Fibroblast of mammary gland (primary cell): ENCODE measurements around the gene SCAMP2.
"Not testable (repeated sequence)": the region's sequence is repeated elsewhere in the genome, so short reads cannot be mapped to it uniquely, and the experiment has no call there.

Experiments used
- DNase-seq: peaks from one replicate; pipeline ENCODE4 v3.0.0-alpha.2; 2010; ENCODE audit warnings: low read depth
- H3K4me3 ChIP-seq: 2 replicates; pipeline ENCODE4 v1.5.1; 2011; ENCODE audit warnings: low read depth, mild to moderate bottlenecking, low read length, moderate library complexity; ENCODE audit not compliant: control insufficient read depth
- TF ChIP-seq, protein P1 (sequence below): conservative IDR thresholded peaks from 2 replicates; pipeline ENCODE4 v1.5.1; 2011; ENCODE audit warnings: low read depth, low read length, inconsistent platforms; ENCODE audit not compliant: control insufficient read depth, insufficient read depth

The SCAMP2 gene

GRCh38 chr15:74873036-74873755 lies at the start of gene SCAMP2:
SCAMP2 (minus strand) TSS chr15:74873365; CDS start chr15:74873255, 110 bp downstream.
- H3K4me3 ChIP-seq: peak within 1 kb of the TSS; percentile 84
- peak; percentile 92 for DNase-seq
- TF ChIP-seq, protein P1, sequence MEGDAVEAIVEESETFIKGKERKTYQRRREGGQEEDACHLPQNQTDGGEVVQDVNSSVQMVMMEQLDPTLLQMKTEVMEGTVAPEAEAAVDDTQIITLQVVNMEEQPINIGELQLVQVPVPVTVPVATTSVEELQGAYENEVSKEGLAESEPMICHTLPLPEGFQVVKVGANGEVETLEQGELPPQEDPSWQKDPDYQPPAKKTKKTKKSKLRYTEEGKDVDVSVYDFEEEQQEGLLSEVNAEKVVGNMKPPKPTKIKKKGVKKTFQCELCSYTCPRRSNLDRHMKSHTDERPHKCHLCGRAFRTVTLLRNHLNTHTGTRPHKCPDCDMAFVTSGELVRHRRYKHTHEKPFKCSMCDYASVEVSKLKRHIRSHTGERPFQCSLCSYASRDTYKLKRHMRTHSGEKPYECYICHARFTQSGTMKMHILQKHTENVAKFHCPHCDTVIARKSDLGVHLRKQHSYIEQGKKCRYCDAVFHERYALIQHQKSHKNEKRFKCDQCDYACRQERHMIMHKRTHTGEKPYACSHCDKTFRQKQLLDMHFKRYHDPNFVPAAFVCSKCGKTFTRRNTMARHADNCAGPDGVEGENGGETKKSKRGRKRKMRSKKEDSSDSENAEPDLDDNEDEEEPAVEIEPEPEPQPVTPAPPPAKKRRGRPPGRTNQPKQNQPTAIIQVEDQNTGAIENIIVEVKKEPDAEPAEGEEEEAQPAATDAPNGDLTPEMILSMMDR: no peak

GRCh38 chr15:74920456-74920855 lies 47.3 kb upstream of the SCAMP2 start:
- no peak for DNase-seq
- TF ChIP-seq, protein P1: no peak
- H3K4me3 ChIP-seq: no peak overlapping the region

- H3K4me3 ChIP-seq: no peak overlapping the region
- no peak for DNase-seq
- TF ChIP-seq, protein P1: no peak
These were observed 44.5 kb upstream of the SCAMP2 start for GRCh38 chr15:74917676-74918075.

DNA sequence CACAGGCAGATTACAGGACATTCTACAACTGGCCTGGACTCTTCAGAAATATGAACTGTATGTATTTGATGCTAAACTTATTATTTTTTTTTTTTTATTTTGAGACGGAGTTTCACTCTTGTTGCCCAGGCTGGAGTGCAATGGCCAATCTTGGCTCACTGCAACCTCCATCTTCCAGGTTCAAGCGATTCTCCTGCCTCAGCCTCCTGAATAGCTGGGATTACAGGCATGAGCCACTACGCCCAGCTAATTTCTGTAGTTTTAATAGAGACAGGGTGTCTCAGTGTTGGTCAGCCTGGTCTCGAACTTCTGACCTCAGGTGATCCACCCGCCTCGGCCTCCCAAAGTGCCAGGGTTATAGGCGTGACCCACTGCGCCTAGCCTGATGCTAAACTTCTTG lies 40.6 kb upstream of the SCAMP2 start:
- not testable (repeated sequence) for DNase-seq, H3K4me3 ChIP-seq

- no peak overlapping the region for H3K4me3 ChIP-seq
- TF ChIP-seq, protein P1: no peak
- no peak for DNase-seq
These were observed 39.9 kb upstream of the SCAMP2 start for GRCh38 chr15:74913041-74913440.

DNA sequence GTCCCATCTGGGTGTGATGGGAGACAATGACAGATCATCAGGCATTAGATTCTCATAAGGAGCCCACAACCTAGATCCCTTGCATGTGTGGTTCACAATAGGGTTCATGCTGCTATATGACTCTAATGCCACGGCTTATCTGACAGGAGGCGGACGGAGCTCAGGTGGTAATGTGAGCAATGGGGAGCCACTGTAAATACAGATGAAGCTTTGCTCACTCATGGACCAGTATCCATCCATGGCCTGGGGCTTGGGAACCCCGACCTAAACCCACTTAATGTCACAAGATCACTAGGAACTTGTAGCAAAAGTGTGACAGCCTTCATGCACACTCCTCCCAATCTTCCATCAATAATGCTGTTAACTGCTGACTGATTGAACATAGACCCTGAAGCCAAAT lies 35.5 kb upstream of the SCAMP2 start:
- no peak overlapping the region for H3K4me3 ChIP-seq
- TF ChIP-seq, protein P1: no peak
- DNase-seq: no peak

DNA sequence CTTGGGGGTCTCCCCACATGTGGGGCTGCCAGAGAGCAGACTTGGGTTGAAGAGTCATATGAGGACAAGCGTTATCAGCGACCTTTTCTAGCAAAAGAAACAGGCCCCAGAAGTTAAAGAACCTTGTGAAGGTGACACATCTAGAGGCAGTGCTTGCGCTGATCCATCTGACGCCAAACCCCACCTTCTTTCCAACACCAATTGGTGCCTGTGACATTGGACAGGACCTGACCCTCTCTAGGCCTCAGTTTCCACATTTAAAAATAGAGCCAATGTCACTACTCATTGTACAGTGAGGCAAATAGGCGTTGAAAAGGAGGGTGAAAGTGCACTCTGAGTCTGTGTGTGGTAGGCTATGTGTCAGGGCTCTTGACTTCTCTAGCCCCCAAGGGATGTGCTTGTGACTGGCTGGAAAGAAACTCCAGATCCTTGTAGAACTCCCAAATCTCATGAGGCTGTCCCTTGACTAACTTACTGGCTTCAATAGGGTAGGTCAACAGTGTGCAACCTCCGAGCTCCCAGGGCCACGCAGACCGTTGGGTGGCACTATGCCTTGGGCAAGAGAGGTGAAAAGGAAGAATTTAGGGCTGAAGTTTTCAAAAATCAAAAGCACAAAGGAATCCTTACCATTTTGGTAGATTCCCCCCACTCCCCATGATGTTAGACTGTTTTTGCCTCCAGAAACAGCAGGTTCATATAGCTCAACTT lies 34.2 kb upstream of the SCAMP2 start:
- TF ChIP-seq, protein P1: no peak
- H3K4me3 ChIP-seq: peak overlapping the region; percentile 86
- DNase-seq: no peak
